HepG2 (cell line): ENCODE measurements around the gene EIF4G1. TPM values are rescaled to one million over a fixed set of nuclear protein-coding genes. Genes with fewer than 3 reads are reported as not detected.

Experiments
- CC2D1A ChIP-seq: sonication (generic); formaldehyde crosslinking; IDR thresholded peaks from 2 replicates; pipeline ENCODE4 v1.8.1; 2023; ENCODE audit warnings: mild to moderate bottlenecking, missing genetic modification reagents
- HNF4A ChIP-seq: sonication (generic); formaldehyde crosslinking; IDR thresholded peaks from 2 replicates; pipeline ENCODE4 v1.4.0; 2020; ENCODE audit warnings: missing genetic modification reagents
- KLF12 ChIP-seq: sonication (generic); formaldehyde crosslinking; IDR thresholded peaks from 2 replicates; pipeline ENCODE4 v1.4.0; 2020; ENCODE audit warnings: missing genetic modification reagents, borderline replicate concordance
- NFE2L2 ChIP-seq: fragments of 150-350 bp; IDR thresholded peaks from 2 replicates; pipeline ENCODE4 v1.6.1; 2014; ENCODE audit warnings: low read length
- NPAS2 ChIP-seq: sonication (generic); formaldehyde crosslinking; IDR thresholded peaks from 2 replicates; pipeline ENCODE4 v1.8.0; 2022; ENCODE audit warnings: mild to moderate bottlenecking, missing genetic modification reagents, borderline replicate concordance
- ZBTB7B ChIP-seq: sonication (generic); formaldehyde crosslinking; IDR thresholded peaks from 2 replicates; pipeline ENCODE4 v1.4.0; 2020; ENCODE audit warnings: missing genetic modification reagents
- ZSCAN21 ChIP-seq: sonication (generic); formaldehyde crosslinking; IDR thresholded peaks from 2 replicates; pipeline ENCODE4 v1.8.0; 2022; ENCODE audit warnings: mild to moderate bottlenecking, missing genetic modification reagents, moderate library complexity, borderline replicate concordance
- ZZZ3 ChIP-seq: sonication (generic); formaldehyde crosslinking; IDR thresholded peaks from 2 replicates; pipeline ENCODE4 v1.4.0; 2020; ENCODE audit warnings: missing genetic modification reagents, mild to moderate bottlenecking, borderline replicate concordance
- polyA plus RNA-seq, 8 experiments: library from polyadenylated mRNA; depleted of rRNA in 3 of 8; stranded (reverse) in 7 of 8; unstranded in 1 of 8; fragments of >200 nt; fragmentation: Illumina TruSeq in 4 of 8; extraction: Trizol in 4 of 8; gene quantifications; 2 replicates each; pipeline versions ENCODE4 v1.2.1 to v1.2.3, GENCODE V29; 2011 to 2016; ENCODE audit warnings: low read depth in 4 of 8, missing spikeins in 1 of 8, mixed read lengths in 1 of 8; ENCODE audit not compliant: insufficient read depth in 1 of 8
- total RNA-seq, 5 experiments: library from RNA; depleted of rRNA; stranded (reverse); fragments of >200 nt; fragmentation: Illumina TruSeq; extraction: Trizol; gene quantifications; 2 replicates each; pipeline ENCODE4 v1.2.3, GENCODE V29; 2016; ENCODE audit warnings: low read depth in 1 of 5
- TF ChIP-seq, protein P1 (sequence below): sonication (generic); formaldehyde crosslinking; IDR thresholded peaks from 2 replicates; pipeline ENCODE4 v1.4.0; 2020; ENCODE audit warnings: missing genetic modification reagents
- TF ChIP-seq, protein P2 (sequence below): sonication (generic); formaldehyde crosslinking; IDR thresholded peaks from 2 replicates; pipeline ENCODE4 v1.5.0; 2020; ENCODE audit warnings: mild to moderate bottlenecking, missing genetic modification reagents, borderline replicate concordance
- TF ChIP-seq, protein P3 (sequence below): sonication (generic); formaldehyde crosslinking; IDR thresholded peaks from 2 replicates; pipeline ENCODE4 v1.5.0; 2020; ENCODE audit warnings: missing genetic modification reagents, mild to moderate bottlenecking, borderline replicate concordance

Gene EIF4G1
- total and polyA plus RNA-seq, 2 of the 13 experiments (the other 11 are each of a cell fraction or from before 2014, with no cell fraction given) = 208 to 213 TPM

- TF ChIP-seq, protein P1, sequence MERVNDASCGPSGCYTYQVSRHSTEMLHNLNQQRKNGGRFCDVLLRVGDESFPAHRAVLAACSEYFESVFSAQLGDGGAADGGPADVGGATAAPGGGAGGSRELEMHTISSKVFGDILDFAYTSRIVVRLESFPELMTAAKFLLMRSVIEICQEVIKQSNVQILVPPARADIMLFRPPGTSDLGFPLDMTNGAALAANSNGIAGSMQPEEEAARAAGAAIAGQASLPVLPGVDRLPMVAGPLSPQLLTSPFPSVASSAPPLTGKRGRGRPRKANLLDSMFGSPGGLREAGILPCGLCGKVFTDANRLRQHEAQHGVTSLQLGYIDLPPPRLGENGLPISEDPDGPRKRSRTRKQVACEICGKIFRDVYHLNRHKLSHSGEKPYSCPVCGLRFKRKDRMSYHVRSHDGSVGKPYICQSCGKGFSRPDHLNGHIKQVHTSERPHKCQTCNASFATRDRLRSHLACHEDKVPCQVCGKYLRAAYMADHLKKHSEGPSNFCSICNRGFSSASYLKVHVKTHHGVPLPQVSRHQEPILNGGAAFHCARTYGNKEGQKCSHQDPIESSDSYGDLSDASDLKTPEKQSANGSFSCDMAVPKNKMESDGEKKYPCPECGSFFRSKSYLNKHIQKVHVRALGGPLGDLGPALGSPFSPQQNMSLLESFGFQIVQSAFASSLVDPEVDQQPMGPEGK = 0 out of 2 replicates have a peak, but pooled peaks have one; percentile 35
- TF ChIP-seq NFE2L2 (no peak), HNF4A (CRISPR knock-in tag) (peak; percentile 37; the same call in 1 of the 2 replicates), ZSCAN21 (CRISPR knock-in tag) (no peak), ZBTB7B (CRISPR knock-in tag) (no peak), KLF12 (CRISPR knock-in tag) (no peak), NPAS2 (CRISPR knock-in tag) (no peak), ZZZ3 (CRISPR knock-in tag) (no peak), CC2D1A (CRISPR knock-in tag) (no peak)
- TF ChIP-seq, protein P2, sequence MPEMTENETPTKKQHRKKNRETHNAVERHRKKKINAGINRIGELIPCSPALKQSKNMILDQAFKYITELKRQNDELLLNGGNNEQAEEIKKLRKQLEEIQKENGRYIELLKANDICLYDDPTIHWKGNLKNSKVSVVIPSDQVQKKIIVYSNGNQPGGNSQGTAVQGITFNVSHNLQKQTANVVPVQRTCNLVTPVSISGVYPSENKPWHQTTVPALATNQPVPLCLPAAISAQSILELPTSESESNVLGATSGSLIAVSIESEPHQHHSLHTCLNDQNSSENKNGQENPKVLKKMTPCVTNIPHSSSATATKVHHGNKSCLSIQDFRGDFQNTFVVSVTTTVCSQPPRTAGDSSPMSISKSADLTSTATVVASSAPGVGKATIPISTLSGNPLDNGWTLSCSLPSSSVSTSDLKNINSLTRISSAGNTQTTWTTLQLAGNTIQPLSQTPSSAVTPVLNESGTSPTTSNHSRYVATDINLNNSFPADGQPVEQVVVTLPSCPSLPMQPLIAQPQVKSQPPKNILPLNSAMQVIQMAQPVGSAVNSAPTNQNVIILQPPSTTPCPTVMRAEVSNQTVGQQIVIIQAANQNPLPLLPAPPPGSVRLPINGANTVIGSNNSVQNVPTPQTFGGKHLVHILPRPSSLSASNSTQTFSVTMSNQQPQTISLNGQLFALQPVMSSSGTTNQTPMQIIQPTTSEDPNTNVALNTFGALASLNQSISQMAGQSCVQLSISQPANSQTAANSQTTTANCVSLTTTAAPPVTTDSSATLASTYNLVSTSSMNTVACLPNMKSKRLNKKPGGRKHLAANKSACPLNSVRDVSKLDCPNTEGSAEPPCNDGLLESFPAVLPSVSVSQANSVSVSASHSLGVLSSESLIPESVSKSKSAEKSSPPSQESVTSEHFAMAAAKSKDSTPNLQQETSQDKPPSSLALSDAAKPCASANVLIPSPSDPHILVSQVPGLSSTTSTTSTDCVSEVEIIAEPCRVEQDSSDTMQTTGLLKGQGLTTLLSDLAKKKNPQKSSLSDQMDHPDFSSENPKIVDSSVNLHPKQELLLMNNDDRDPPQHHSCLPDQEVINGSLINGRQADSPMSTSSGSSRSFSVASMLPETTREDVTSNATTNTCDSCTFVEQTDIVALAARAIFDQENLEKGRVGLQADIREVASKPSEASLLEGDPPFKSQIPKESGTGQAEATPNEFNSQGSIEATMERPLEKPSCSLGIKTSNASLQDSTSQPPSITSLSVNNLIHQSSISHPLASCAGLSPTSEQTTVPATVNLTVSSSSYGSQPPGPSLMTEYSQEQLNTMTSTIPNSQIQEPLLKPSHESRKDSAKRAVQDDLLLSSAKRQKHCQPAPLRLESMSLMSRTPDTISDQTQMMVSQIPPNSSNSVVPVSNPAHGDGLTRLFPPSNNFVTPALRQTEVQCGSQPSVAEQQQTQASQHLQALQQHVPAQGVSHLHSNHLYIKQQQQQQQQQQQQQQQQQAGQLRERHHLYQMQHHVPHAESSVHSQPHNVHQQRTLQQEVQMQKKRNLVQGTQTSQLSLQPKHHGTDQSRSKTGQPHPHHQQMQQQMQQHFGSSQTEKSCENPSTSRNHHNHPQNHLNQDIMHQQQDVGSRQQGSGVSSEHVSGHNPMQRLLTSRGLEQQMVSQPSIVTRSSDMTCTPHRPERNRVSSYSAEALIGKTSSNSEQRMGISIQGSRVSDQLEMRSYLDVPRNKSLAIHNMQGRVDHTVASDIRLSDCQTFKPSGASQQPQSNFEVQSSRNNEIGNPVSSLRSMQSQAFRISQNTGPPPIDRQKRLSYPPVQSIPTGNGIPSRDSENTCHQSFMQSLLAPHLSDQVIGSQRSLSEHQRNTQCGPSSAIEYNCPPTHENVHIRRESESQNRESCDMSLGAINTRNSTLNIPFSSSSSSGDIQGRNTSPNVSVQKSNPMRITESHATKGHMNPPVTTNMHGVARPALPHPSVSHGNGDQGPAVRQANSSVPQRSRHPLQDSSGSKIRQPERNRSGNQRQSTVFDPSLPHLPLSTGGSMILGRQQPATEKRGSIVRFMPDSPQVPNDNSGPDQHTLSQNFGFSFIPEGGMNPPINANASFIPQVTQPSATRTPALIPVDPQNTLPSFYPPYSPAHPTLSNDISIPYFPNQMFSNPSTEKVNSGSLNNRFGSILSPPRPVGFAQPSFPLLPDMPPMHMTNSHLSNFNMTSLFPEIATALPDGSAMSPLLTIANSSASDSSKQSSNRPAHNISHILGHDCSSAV = no peak
- TF ChIP-seq, protein P3, sequence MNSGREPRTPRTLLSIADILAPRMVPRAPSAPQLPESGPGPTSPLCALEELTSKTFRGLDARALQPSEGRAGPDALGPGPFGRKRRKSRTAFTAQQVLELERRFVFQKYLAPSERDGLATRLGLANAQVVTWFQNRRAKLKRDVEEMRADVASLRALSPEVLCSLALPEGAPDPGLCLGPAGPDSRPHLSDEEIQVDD (CRISPR knock-in tag) = no peak
Measured at GRCh38 chr3:184366619-184367289, 52.3 kb downstream of the EIF4G1 start (continued).
